K562 (cell line): Measurements from ENCODE around the gene RNF121. TPM values are rescaled to one million over a fixed set of nuclear protein-coding genes. Genes with fewer than 3 reads are reported as not detected.

Experiments
- CHD7 ChIP-seq: fragments of 200-600 bp; sonication (generic); IDR thresholded peaks from one replicate; pipeline ENCODE4 v1.6.1; 2012; ENCODE audit warnings: mild to moderate bottlenecking, low read depth, low read length, inconsistent platforms
- CREB3 ChIP-seq: fragments of 450-650 bp; conservative IDR thresholded peaks from 2 replicates; pipeline ENCODE4 v1.6.1; 2016; ENCODE audit warnings: missing genetic modification characterization, low read depth, mild to moderate bottlenecking, missing compliant biosample characterization, moderate library complexity
- ESRRA ChIP-seq: fragments of 450-650 bp; IDR thresholded peaks from 2 replicates; pipeline ENCODE4 v1.6.1; 2014; ENCODE audit warnings: low read depth, mild to moderate bottlenecking, moderate library complexity, borderline replicate concordance
- KHSRP ChIP-seq: fragments of 450-650 bp; IDR thresholded peaks from 2 replicates; pipeline ENCODE4 v1.6.1; 2017
- MAFF ChIP-seq: IDR thresholded peaks from 2 replicates; pipeline ENCODE4 v1.6.1; 2012; ENCODE audit warnings: low read length, improper control_type of control experiment
- MIER1 ChIP-seq: fragments of 450-650 bp; IDR thresholded peaks from 2 replicates; pipeline ENCODE4 v1.6.1; 2016; ENCODE audit warnings: antibody characterized with exemption, mild to moderate bottlenecking, low read depth
- NCOA2 ChIP-seq, 2 experiments: fragments of 450-650 bp; IDR thresholded peaks; 2 replicates each; pipeline ENCODE4 v1.6.1; 2018; ENCODE audit warnings: mild to moderate bottlenecking in 2 of 2, moderate library complexity in 1 of 2; ENCODE audit not compliant: partially characterized antibody in 2 of 2
- PHF21A ChIP-seq: fragments of 450-650 bp; IDR thresholded peaks from 2 replicates; pipeline ENCODE4 v1.6.1; 2017; ENCODE audit warnings: low read depth, borderline replicate concordance
- THRAP3 ChIP-seq: fragments of 450-650 bp; IDR thresholded peaks from 2 replicates; pipeline ENCODE4 v1.6.1; 2016; ENCODE audit warnings: mild to moderate bottlenecking, inconsistent platforms, borderline replicate concordance
- TRIM24 ChIP-seq, 2 experiments: fragments of 450-650 bp; IDR thresholded peaks; 2 replicates each; pipeline ENCODE4 v1.6.1; 2016
- ZFP30 ChIP-seq: fragments of 250-450 bp; sonication (Bioruptor Pico); IDR thresholded peaks from 2 replicates; pipeline ENCODE4 v1.8.0; 2022; ENCODE audit warnings: moderate library complexity, mild to moderate bottlenecking, inconsistent platforms, borderline replicate concordance
- ZNF134 ChIP-seq: fragments of 250-450 bp; sonication (Bioruptor Pico); conservative IDR thresholded peaks from 2 replicates; pipeline ENCODE4 v1.4.0; 2020
- polyA plus RNA-seq, 8 experiments: library from polyadenylated mRNA; depleted of rRNA in 4 of 8; stranded (reverse) in 5 of 8; unstranded in 3 of 8; fragments of >200 nt; fragmentation: Nextera tagmentation in 2 of 8; fragmentation: Illumina TruSeq in 1 of 8; extraction: Ambion mirVana in 2 of 8; extraction: Trizol in 1 of 8; gene quantifications; 2 replicates each; pipeline versions ENCODE4 v1.2.1 to v1.2.3, GENCODE V29; 2011 to 2014; ENCODE audit warnings: inconsistent platforms in 1 of 8, missing spikeins in 1 of 8
- total RNA-seq, 7 experiments: library from RNA; depleted of rRNA in 6 of 7; stranded (reverse); fragments of >200 nt in 6 of 7; fragmentation: Illumina TruSeq in 2 of 7; extraction: Trizol in 2 of 7; gene quantifications; 2 replicates each; pipeline versions ENCODE4 v1.2.1 to v1.2.3, GENCODE V29; 2011 to 2021; ENCODE audit warnings: low replicate concordance in 1 of 7

Gene RNF121
- total and polyA plus RNA-seq, 9 of the 15 experiments (the other 6 are each of a cell fraction or from before 2014, with no cell fraction given) = 8.0 to 63.4 (median 20.5) TPM

GRCh38 chr11:71927820-71928736 lies 768 bp upstream of the RNF121 start, which contains the start of gene XNDC1N (continued):
- TF ChIP-seq CHD7 (no peak), MIER1 (0 out of 2 replicates have a peak, but pooled peaks have one; percentile 49), ZNF134 (CRISPR knock-in tag) (0 out of 2 replicates have a peak, but pooled peaks have one; percentile 50), THRAP3 (no peak), CREB3 (peak; percentile 69; the same call in 1 of the 2 replicates), TRIM24 (IDR thresholded peaks at IDR 0.05) (0 out of 4 replicates have a peak, but pooled peaks of 1 of the 2 experiments have one; percentile 20), NCOA2 (IDR thresholded peaks at IDR 0.05; ENCODE audit: partially characterized antibody in 2 of 2) (no peak), ESRRA (no peak; the same call in 1 of the 2 replicates), MAFF (no peak), PHF21A (no peak), ZFP30 (CRISPR knock-in tag) (no peak), KHSRP (no peak)
